ENCODE results near the gene NUBPL. TPM values are rescaled to one million over a fixed set of nuclear protein-coding genes. Genes with fewer than 3 reads are reported as not detected.
"Not testable (repeated sequence)": the region's sequence is repeated elsewhere in the genome, so short reads cannot be mapped to it uniquely, and the experiment has no call there.

NUBPL gene
- total and polyA plus RNA-seq, 5 donors from 2014 or later = 4.2 to 9.9 (median 7.8) TPM

GRCh38 chr14:31781578-31781977 lies 220.4 kb downstream of the NUBPL start:
- Histone ChIP-seq H3K9me3 (ENCODE audit: control insufficient read depth in 2 of 2, low read length in 2 of 2) (peaks cover 6 to 13% of the 10 kb centered on the region in 2 experiments), H3K27ac (ENCODE audit: insufficient read depth, low read length, poor library complexity, severe bottlenecking) (no peak overlapping the region), H3K4me1 (ENCODE audit: control insufficient read depth, insufficient read depth, low read length, poor library complexity, severe bottlenecking) (no peaks in the 10 kb centered on the region), H3K36me3 (ENCODE audit: control insufficient read depth, insufficient read depth, low read length) (no peaks in the 10 kb centered on the region), H3K27me3 (ENCODE audit: control insufficient read depth, insufficient read depth, low read length) (no peaks in the 10 kb centered on the region), H3K4me3 (ENCODE audit: low read depth, low read length) (no peak overlapping the region)
- DNase-seq (peak in 1 of 3 donors; percentile 3), ATAC-seq (ENCODE audit: low read depth in 2 of 2) (no peak)
- peaks cover 23% of the 10 kb centered on the region for H3K36me3 Mint-ChIP-seq
- no peak overlapping the region for H3K27ac Mint-ChIP-seq
- H3K4me3 Mint-ChIP-seq = no peak overlapping the region
- peaks cover 0 to 15% (median 4%) of the 10 kb centered on the region in 7 donors for H3K9me3 Mint-ChIP-seq
- no peaks in the 10 kb centered on the region for H3K4me1 Mint-ChIP-seq
- no peaks in the 10 kb centered on the region for H3K27me3 Mint-ChIP-seq

GRCh38 chr14:31785574-31785973 lies 224.4 kb downstream of the NUBPL start:
- H3K27me3 Mint-ChIP-seq = no peaks in the 10 kb centered on the region
- H3K4me3 Mint-ChIP-seq = no peak overlapping the region
- Histone ChIP-seq H3K9me3 (ENCODE audit: control insufficient read depth in 2 of 2, low read length in 2 of 2) (peaks cover 6 to 8% of the 10 kb centered on the region in 2 experiments), H3K27me3 (ENCODE audit: control insufficient read depth, insufficient read depth, low read length) (no peaks in the 10 kb centered on the region), H3K4me3 (ENCODE audit: low read depth, low read length) (no peak overlapping the region), H3K4me1 (ENCODE audit: control insufficient read depth, insufficient read depth, low read length, poor library complexity, severe bottlenecking) (no peaks in the 10 kb centered on the region), H3K36me3 (ENCODE audit: control insufficient read depth, insufficient read depth, low read length) (no peaks in the 10 kb centered on the region), H3K27ac (ENCODE audit: insufficient read depth, low read length, poor library complexity, severe bottlenecking) (no peak overlapping the region)
- peaks cover 0 to 10% (median 4%) of the 10 kb centered on the region in 7 donors for H3K9me3 Mint-ChIP-seq
- peaks cover 18% of the 10 kb centered on the region for H3K36me3 Mint-ChIP-seq
- no peaks in the 10 kb centered on the region for H3K4me1 Mint-ChIP-seq
- DNase-seq (no peak), ATAC-seq (ENCODE audit: low read depth in 2 of 2) (no peak)
- no peak overlapping the region for H3K27ac Mint-ChIP-seq

- no peaks in the 10 kb centered on the region for H3K27me3 Mint-ChIP-seq
- peaks cover 0 to 3% (median 0%) of the 10 kb centered on the region in 7 donors for H3K9me3 Mint-ChIP-seq
- Histone ChIP-seq H3K27ac (ENCODE audit: insufficient read depth, low read length, poor library complexity, severe bottlenecking) (no peak overlapping the region), H3K36me3 (ENCODE audit: control insufficient read depth, insufficient read depth, low read length) (no peaks in the 10 kb centered on the region), H3K9me3 (ENCODE audit: control insufficient read depth in 2 of 2, low read length in 2 of 2) (no peaks in the 10 kb centered on the region), H3K27me3 (ENCODE audit: control insufficient read depth, insufficient read depth, low read length) (no peaks in the 10 kb centered on the region), H3K4me1 (ENCODE audit: control insufficient read depth, insufficient read depth, low read length, poor library complexity, severe bottlenecking) (no peaks in the 10 kb centered on the region), H3K4me3 (ENCODE audit: low read depth, low read length) (no peak overlapping the region)
- H3K4me3 Mint-ChIP-seq = no peak overlapping the region
- H3K36me3 Mint-ChIP-seq = peaks cover 15% of the 10 kb centered on the region
- H3K4me1 Mint-ChIP-seq = no peaks in the 10 kb centered on the region
- ATAC-seq (ENCODE audit: low read depth in 2 of 2) (no peak), DNase-seq (no peak)
- no peak overlapping the region for H3K27ac Mint-ChIP-seq
Measured at GRCh38 chr14:31787377-31787776, 226.2 kb downstream of the NUBPL start.

- Histone ChIP-seq H3K4me1 (ENCODE audit: control insufficient read depth, insufficient read depth, low read length, poor library complexity, severe bottlenecking) (no peaks in the 10 kb centered on the region), H3K27ac (ENCODE audit: insufficient read depth, low read length, poor library complexity, severe bottlenecking) (no peak overlapping the region), H3K4me3 (ENCODE audit: low read depth, low read length) (no peak overlapping the region), H3K9me3 (ENCODE audit: control insufficient read depth in 2 of 2, low read length in 2 of 2) (no peaks in the 10 kb centered on the region), H3K27me3 (ENCODE audit: control insufficient read depth, insufficient read depth, low read length) (no peaks in the 10 kb centered on the region), H3K36me3 (ENCODE audit: control insufficient read depth, insufficient read depth, low read length) (no peaks in the 10 kb centered on the region)
- no peak for ATAC-seq (ENCODE audit: low read depth in 2 of 2)
- Mint-ChIP-seq H3K27me3 (no peaks in the 10 kb centered on the region), H3K4me1 (peaks cover 0 to 5% (median 0%) of the 10 kb centered on the region in 4 donors), H3K36me3 (peaks cover 15% of the 10 kb centered on the region), H3K9me3 (peaks cover 0 to 3% (median 0%) of the 10 kb centered on the region in 7 donors), H3K4me3 (no peak overlapping the region), H3K27ac (peak overlapping the region in 1 of 3 donors; percentile 26)
- DNase-seq = no peak
Measured at GRCh38 chr14:31788340-31788739, 227.1 kb downstream of the NUBPL start.

- Histone ChIP-seq H3K4me1 (ENCODE audit: control insufficient read depth, insufficient read depth, low read length, poor library complexity, severe bottlenecking) (no peaks in the 10 kb centered on the region), H3K27me3 (ENCODE audit: control insufficient read depth, insufficient read depth, low read length) (no peaks in the 10 kb centered on the region), H3K36me3 (ENCODE audit: control insufficient read depth, insufficient read depth, low read length) (no peaks in the 10 kb centered on the region), H3K9me3 (ENCODE audit: control insufficient read depth in 2 of 2, low read length in 2 of 2) (no peaks in the 10 kb centered on the region), H3K4me3 (ENCODE audit: low read depth, low read length) (no peak overlapping the region), H3K27ac (ENCODE audit: insufficient read depth, low read length, poor library complexity, severe bottlenecking) (no peak overlapping the region)
- no peak overlapping the region for H3K4me3 Mint-ChIP-seq
- no peak for DNase-seq
- H3K4me1 Mint-ChIP-seq = peaks cover 0 to 6% (median 0%) of the 10 kb centered on the region in 4 donors
- no peak for ATAC-seq (ENCODE audit: low read depth in 2 of 2)
- H3K9me3 Mint-ChIP-seq = peaks cover 0 to 3% (median 0%) of the 10 kb centered on the region in 7 donors
- H3K36me3 Mint-ChIP-seq = peaks cover 6% of the 10 kb centered on the region
- H3K27me3 Mint-ChIP-seq = no peaks in the 10 kb centered on the region
- H3K27ac Mint-ChIP-seq = peak overlapping the region in 1 of 3 donors; percentile 8
Measured at GRCh38 chr14:31792726-31793125, 231.5 kb downstream of the NUBPL start.

GRCh38 chr14:31797946-31798345 lies 236.7 kb downstream of the NUBPL start:
- Mint-ChIP-seq H3K36me3 (peaks cover 28% of the 10 kb centered on the region), H3K27ac (peak overlapping the region in 1 of 3 donors; percentile 77)
- not testable (repeated sequence) for H3K27ac ChIP-seq (ENCODE audit: insufficient read depth, low read length, poor library complexity, severe bottlenecking); H3K4me3 ChIP-seq (ENCODE audit: low read depth, low read length); H3K4me1 ChIP-seq (ENCODE audit: control insufficient read depth, insufficient read depth, low read length, poor library complexity, severe bottlenecking); H3K27me3 ChIP-seq (ENCODE audit: control insufficient read depth, insufficient read depth, low read length); H3K27me3 Mint-ChIP-seq; ATAC-seq (ENCODE audit: low read depth in 2 of 2); H3K9me3 Mint-ChIP-seq; H3K9me3 ChIP-seq (ENCODE audit: control insufficient read depth in 2 of 2, low read length in 2 of 2); H3K4me3 Mint-ChIP-seq; DNase-seq; H3K4me1 Mint-ChIP-seq; H3K36me3 ChIP-seq (ENCODE audit: control insufficient read depth, insufficient read depth, low read length)

- no peaks in the 10 kb centered on the region for H3K27me3 ChIP-seq (ENCODE audit: control insufficient read depth, insufficient read depth, low read length)
- ATAC-seq (ENCODE audit: low read depth in 2 of 2) = no peak
- no peak overlapping the region for H3K27ac ChIP-seq (ENCODE audit: insufficient read depth, low read length, poor library complexity, severe bottlenecking)
- H3K4me1 Mint-ChIP-seq = peaks cover 0 to 8% (median 5%) of the 10 kb centered on the region in 4 donors
- peaks cover 0 to 9% (median 4%) of the 10 kb centered on the region in 7 donors for H3K9me3 Mint-ChIP-seq
- no peaks in the 10 kb centered on the region for H3K4me1 ChIP-seq (ENCODE audit: control insufficient read depth, insufficient read depth, low read length, poor library complexity, severe bottlenecking)
- H3K4me3 ChIP-seq (ENCODE audit: low read depth, low read length) = no peak overlapping the region
- H3K27me3 Mint-ChIP-seq = no peaks in the 10 kb centered on the region
- H3K27ac Mint-ChIP-seq = no peak overlapping the region
- peaks cover 4% of the 10 kb centered on the region for H3K36me3 ChIP-seq (ENCODE audit: control insufficient read depth, insufficient read depth, low read length)
- peaks cover 49% of the 10 kb centered on the region for H3K36me3 Mint-ChIP-seq
- no peak for DNase-seq
- no peak overlapping the region for H3K4me3 Mint-ChIP-seq
- no peaks in the 10 kb centered on the region for H3K9me3 ChIP-seq (ENCODE audit: control insufficient read depth in 2 of 2, low read length in 2 of 2)
Measured at GRCh38 chr14:31802838-31803237, 241.6 kb downstream of the NUBPL start.

- no peak overlapping the region for H3K27ac Mint-ChIP-seq
- Histone ChIP-seq H3K4me1 (ENCODE audit: control insufficient read depth, insufficient read depth, low read length, poor library complexity, severe bottlenecking) (no peaks in the 10 kb centered on the region), H3K36me3 (ENCODE audit: control insufficient read depth, insufficient read depth, low read length) (no peaks in the 10 kb centered on the region), H3K9me3 (ENCODE audit: control insufficient read depth in 2 of 2, low read length in 2 of 2) (no peaks in the 10 kb centered on the region), H3K27ac (ENCODE audit: insufficient read depth, low read length, poor library complexity, severe bottlenecking) (no peak overlapping the region), H3K4me3 (ENCODE audit: low read depth, low read length) (no peak overlapping the region), H3K27me3 (ENCODE audit: control insufficient read depth, insufficient read depth, low read length) (no peaks in the 10 kb centered on the region)
- H3K27me3 Mint-ChIP-seq = no peaks in the 10 kb centered on the region
- ATAC-seq (ENCODE audit: low read depth in 2 of 2) (no peak), DNase-seq (no peak)
- H3K4me3 Mint-ChIP-seq = no peak overlapping the region
- H3K36me3 Mint-ChIP-seq = peaks cover 55% of the 10 kb centered on the region
- H3K4me1 Mint-ChIP-seq = peaks cover 0 to 8% (median 5%) of the 10 kb centered on the region in 4 donors
- H3K9me3 Mint-ChIP-seq = peaks cover 0 to 30% (median 5%) of the 10 kb centered on the region in 7 donors
Measured at GRCh38 chr14:31806249-31806648, 245.0 kb downstream of the NUBPL start.
